GM19043 (cell line): ENCODE results near the gene ZNF106.

Source experiments
- ATAC-seq: cut with Tn5 transposase; IDR thresholded peaks from one replicate; pipeline ENCODE4 v1.9.1; 2021; ENCODE audit warnings: low read depth; ENCODE audit not compliant: unreplicated experiment

The ZNF106 gene

GRCh38 chr15:42409011-42409410 lies 81.9 kb downstream of the ZNF106 start:
- no peak for ATAC-seq

- ATAC-seq: no peak
These were observed 82.8 kb downstream of the ZNF106 start for GRCh38 chr15:42408178-42408577.

GRCh38 chr15:42405863-42406482 lies 85.0 kb downstream of the ZNF106 start:
- no peak for ATAC-seq

GRCh38 chr15:42404461-42405235 lies 86.3 kb downstream of the ZNF106 start:
- no peak for ATAC-seq

GRCh38 chr15:42403389-42403788 lies 87.6 kb downstream of the ZNF106 start:
- ATAC-seq: no peak

GRCh38 chr15:42402455-42403205 lies 88.3 kb downstream of the ZNF106 start:
- ATAC-seq: no peak

GRCh38 chr15:42401544-42402454 lies 89.1 kb downstream of the ZNF106 start:
- no peak for ATAC-seq

- ATAC-seq: no peak
These were observed 95.1 kb downstream of the ZNF106 start for GRCh38 chr15:42395838-42396237.

GRCh38 chr15:42394106-42394505 lies 96.8 kb downstream of the ZNF106 start:
- ATAC-seq: no peak

GRCh38 chr15:42392309-42393024 lies 98.5 kb downstream of the ZNF106 start:
- no peak for ATAC-seq

GRCh38 chr15:42387603-42388002 lies 103.3 kb downstream of the ZNF106 start:
- ATAC-seq: no peak

GRCh38 chr15:42385980-42386700 lies 104.8 kb downstream of the ZNF106 start:
- no peak for ATAC-seq

- no peak for ATAC-seq
These were observed 105.5 kb downstream of the ZNF106 start for GRCh38 chr15:42385206-42385979.

GRCh38 chr15:42384597-42384996 lies 106.3 kb downstream of the ZNF106 start:
- no peak for ATAC-seq

- no peak for ATAC-seq
These were observed 112.9 kb downstream of the ZNF106 start for GRCh38 chr15:42378011-42378410.

GRCh38 chr15:42375941-42376340 lies 115.0 kb downstream of the ZNF106 start:
- no peak for ATAC-seq

- ATAC-seq: no peak
These were observed 115.7 kb downstream of the ZNF106 start for GRCh38 chr15:42375252-42375651.

- no peak for ATAC-seq
These were observed 116.1 kb downstream of the ZNF106 start for GRCh38 chr15:42374810-42375209.
